Measurements from ENCODE around the gene RBMS3. TPM values are rescaled to one million over a fixed set of nuclear protein-coding genes. Genes with fewer than 3 reads are reported as not detected.
"Not testable (repeated sequence)": the region's sequence is repeated elsewhere in the genome, so short reads cannot be mapped to it uniquely, and the experiment has no call there.

The RBMS3 gene
- polyA plus RNA-seq, 4 donors, result 13.9 to 15.7 (median 14.1) TPM

GRCh38 chr3:29646043-29646442, 365.2 kb downstream of the RBMS3 start:
- DNase-seq (ENCODE audit: low read depth in 4 of 4, low spot score in 2 of 4), result no peak

GRCh38 chr3:29649815-29650547, 369.1 kb downstream of the RBMS3 start:
- DNase-seq (ENCODE audit: low read depth in 4 of 4, low spot score in 2 of 4), result no peak

- no peak for DNase-seq (ENCODE audit: low read depth in 4 of 4, low spot score in 2 of 4)
These were observed 372.8 kb downstream of the RBMS3 start for GRCh38 chr3:29653680-29654079.

GRCh38 chr3:29655015-29655747, 374.3 kb downstream of the RBMS3 start:
- DNase-seq (ENCODE audit: low read depth in 4 of 4, low spot score in 2 of 4), result no peak

- DNase-seq (ENCODE audit: low read depth in 4 of 4, low spot score in 2 of 4), result no peak
These were observed 384.8 kb downstream of the RBMS3 start for GRCh38 chr3:29665688-29666087.

- no peak for DNase-seq (ENCODE audit: low read depth in 4 of 4, low spot score in 2 of 4)
These were observed 387.4 kb downstream of the RBMS3 start for GRCh38 chr3:29668233-29668632.

- no peak for DNase-seq (ENCODE audit: low read depth in 4 of 4, low spot score in 2 of 4)
These were observed 387.9 kb downstream of the RBMS3 start for GRCh38 chr3:29668728-29669127.

- DNase-seq (ENCODE audit: low read depth in 4 of 4, low spot score in 2 of 4), result not testable (repeated sequence)
These were observed 389.6 kb downstream of the RBMS3 start for GRCh38 chr3:29670476-29670875.

GRCh38 chr3:29677421-29677820, 396.6 kb downstream of the RBMS3 start:
- DNase-seq (ENCODE audit: low read depth in 4 of 4, low spot score in 2 of 4), result no peak

GRCh38 chr3:29679944-29680343, 399.1 kb downstream of the RBMS3 start:
- no peak for DNase-seq (ENCODE audit: low read depth in 4 of 4, low spot score in 2 of 4)

GRCh38 chr3:29683018-29683993, 402.4 kb downstream of the RBMS3 start:
- DNase-seq (ENCODE audit: low read depth in 4 of 4, low spot score in 2 of 4), result no peak

- no peak for DNase-seq (ENCODE audit: low read depth in 4 of 4, low spot score in 2 of 4)
These were observed 406.2 kb downstream of the RBMS3 start for GRCh38 chr3:29686889-29687592.

- DNase-seq (ENCODE audit: low read depth in 4 of 4, low spot score in 2 of 4), result no peak
These were observed 409.9 kb downstream of the RBMS3 start for GRCh38 chr3:29690686-29691353.

- DNase-seq (ENCODE audit: low read depth in 4 of 4, low spot score in 2 of 4), result no peak
These were observed 413.0 kb downstream of the RBMS3 start for GRCh38 chr3:29693863-29694262.

GRCh38 chr3:29694331-29694730, 413.5 kb downstream of the RBMS3 start:
- DNase-seq (ENCODE audit: low read depth in 4 of 4, low spot score in 2 of 4), result no peak

GRCh38 chr3:29694783-29695182, 413.9 kb downstream of the RBMS3 start:
- no peak for DNase-seq (ENCODE audit: low read depth in 4 of 4, low spot score in 2 of 4)

- DNase-seq (ENCODE audit: low read depth in 4 of 4, low spot score in 2 of 4), result no peak
These were observed 414.3 kb downstream of the RBMS3 start for GRCh38 chr3:29695201-29695600.

GRCh38 chr3:29695643-29696198, 414.9 kb downstream of the RBMS3 start:
- no peak for DNase-seq (ENCODE audit: low read depth in 4 of 4, low spot score in 2 of 4)

GRCh38 chr3:29696311-29696710, 415.4 kb downstream of the RBMS3 start:
- DNase-seq (ENCODE audit: low read depth in 4 of 4, low spot score in 2 of 4), result no peak

Data from left renal cortex interstitium (tissue), 4 donors.